GM12878 (cell line): Measurements from ENCODE around the gene ITSN1. TPM values are rescaled to one million over a fixed set of nuclear protein-coding genes. Genes with fewer than 3 reads are reported as not detected.

ENCODE experiments used
- ATAC-seq: fragments of 200-7000 bp; cut with Tn5 transposase; 3 replicates; pipeline ENCODE4 v1.9.1; 2020; ENCODE audit warnings: mild to moderate bottlenecking, moderate library complexity
- BruUV-seq: library from RNA; stranded (reverse); fragments of 400-500 nt; replicated peaks from 2 replicates; lab custom pipeline; 2021; lab: Mats Ljungman, UMichigan
- CTCF ChIA-PET: fragments of 300-600 bp; sonication (Branson Sonifier 250); formaldehyde crosslinking; extraction: SDS; loops from one replicate; lab custom pipeline; 2021; ENCODE audit warnings: inconsistent platforms; lab: Yijun Ruan, JAX
- POLR2A ChIA-PET: fragments of 350-600 bp; formaldehyde crosslinking; extraction: SDS; loops from one replicate; lab custom pipeline; 2021; ENCODE audit warnings: inconsistent platforms; lab: Charles Lee
- RAD21 ChIA-PET: fragments of 300-600 bp; sonication (Branson Sonifier 250); formaldehyde crosslinking; loops from one replicate; lab custom pipeline; 2023; ENCODE audit warnings: antibody characterized with exemption; ENCODE audit not compliant: unreplicated experiment; lab: Charles Lee
- SMC1A ChIA-PET: fragments of 300-600 bp; sonication (Branson Sonifier 250); formaldehyde crosslinking; loops from one replicate; lab custom pipeline; 2023; ENCODE audit not compliant: unreplicated experiment, uncharacterized antibody; lab: Charles Lee
- DNase-seq: peaks from one replicate; pipeline ENCODE4 v3.0.0-alpha.2; 2011; ENCODE audit warnings: low read depth, low spot score
- FAIRE-seq: peaks from 3 replicates; lab custom pipeline; 2011; peaks lifted over from hg19 to GRCh38; lab: Jason Lieb, UNC
- H2AFZ ChIP-seq: 2 replicates; pipeline ENCODE4 v1.6.0; 2011; ENCODE audit warnings: low read depth, low read length, control low read depth; ENCODE audit not compliant: control insufficient read depth
- H3K27ac ChIP-seq: 2 replicates; pipeline ENCODE4 v1.5.1; 2011; ENCODE audit warnings: control low read depth; ENCODE audit not compliant: control insufficient read depth, insufficient read depth
- H3K27me3 ChIP-seq, 2 experiments: replicated peaks in 1 of 2; 2 replicates each; pipeline versions ENCODE4 v1.6.0 to v1.6.1; 2011; ENCODE audit warnings: low read length in 1 of 2; ENCODE audit not compliant: control insufficient read depth in 2 of 2, insufficient read depth in 2 of 2
- H3K36me3 ChIP-seq, 2 experiments: 2 replicates each; pipeline ENCODE4 v1.5.1; 2011; ENCODE audit warnings: low read length in 1 of 2; ENCODE audit not compliant: control insufficient read depth in 2 of 2, insufficient read depth in 2 of 2
- H3K4me1 ChIP-seq: 2 replicates; pipeline ENCODE4 v1.6.1; 2011; ENCODE audit warnings: mild to moderate bottlenecking, low read length, moderate library complexity, mixed read lengths; ENCODE audit not compliant: control insufficient read depth, insufficient read depth
- H3K4me2 ChIP-seq: 2 replicates; pipeline ENCODE4 v1.6.0; 2011; ENCODE audit warnings: control low read depth; ENCODE audit not compliant: control insufficient read depth, insufficient read depth
- H3K4me3 ChIP-seq: fragments of 200-600 bp; sonication (generic); 2 replicates; pipeline ENCODE4 v1.5.1; 2016
- H3K79me2 ChIP-seq: 2 replicates; pipeline ENCODE4 v1.6.0; 2011; ENCODE audit warnings: low read length; ENCODE audit not compliant: control insufficient read depth, insufficient read depth
- H3K9ac ChIP-seq: 2 replicates; pipeline ENCODE4 v1.8.0; 2011; ENCODE audit warnings: low read length, control low read depth, mixed read lengths; ENCODE audit not compliant: control insufficient read depth, insufficient read depth
- H3K9me3 ChIP-seq: replicated peaks from 3 replicates; pipeline ENCODE4 v1.5.1; 2011; ENCODE audit warnings: mild to moderate bottlenecking, low read length; ENCODE audit not compliant: control insufficient read depth, insufficient read depth
- H4K20me1 ChIP-seq: 2 replicates; pipeline ENCODE4 v1.6.0; 2011; ENCODE audit not compliant: control insufficient read depth, insufficient read depth
- CREM ChIP-seq: IDR thresholded peaks from 2 replicates; pipeline ENCODE4 v1.6.1; 2014; ENCODE audit warnings: antibody characterized with exemption, low read depth
- PAX8 ChIP-seq: fragments of 450-650 bp; IDR thresholded peaks from 2 replicates; pipeline ENCODE4 v1.6.1; 2017; ENCODE audit warnings: mild to moderate bottlenecking, moderate library complexity
- ZNF217 ChIP-seq: fragments of 450-650 bp; IDR thresholded peaks from 2 replicates; pipeline ENCODE4 v1.6.1; 2017; ENCODE audit warnings: antibody characterized with exemption, mild to moderate bottlenecking
- WGBS: methylation state at CpG from one replicate; pipeline ENCODE4 v1.1.6; 2016; ENCODE audit warnings: low lambda C conversion rate; ENCODE audit not compliant: insufficient replicate concordance, insufficient coverage; ENCODE audit errors: missing lambda C conversion rate; 5-methylcytosine and 5-hydroxymethylcytosine counted together
- in situ Hi-C: fragments of 300-500 bp; cut with MboI; formaldehyde crosslinking; loops from 9 replicates; pipeline ENCODE4 v1.14.3; 2018; ENCODE audit warnings: mixed read lengths
- intact Hi-C: fragments of 100-400 bp; cut with micrococcal nuclease; formaldehyde crosslinking; loops from one replicate; pipeline ENCODE4 v1.14.2; 2022; ENCODE audit not compliant: unreplicated experiment
- polyA plus RNA-seq, 11 experiments: library from polyadenylated mRNA; depleted of rRNA in 4 of 11; unstranded in 6 of 11; stranded (reverse) in 5 of 11; fragments of >200 nt; fragmentation: Nextera tagmentation in 4 of 11; fragmentation: Illumina TruSeq in 1 of 11; extraction: Ambion mirVana in 4 of 11; extraction: Trizol in 1 of 11; gene quantifications; 1 replicate in 1 of 11; 2 replicates in 10 of 11; pipeline versions ENCODE4 v1.2.1 to v1.2.3, GENCODE V29; 2011 to 2016; ENCODE audit warnings: inconsistent platforms in 2 of 11, missing spikeins in 2 of 11, low read depth in 1 of 11
- total RNA-seq, 4 experiments: library from RNA; depleted of rRNA in 3 of 4; stranded (reverse); fragments of >200 nt in 3 of 4; fragmentation: Illumina TruSeq in 1 of 4; extraction: Trizol in 1 of 4; gene quantifications; 2 replicates each; pipeline versions ENCODE4 v1.2.1 to v1.2.3, GENCODE V29; 2013 to 2021
- TF ChIP-seq, protein P1 (sequence below): fragments of 450-650 bp; IDR thresholded peaks from 2 replicates; pipeline ENCODE4 v1.6.1; 2017; ENCODE audit warnings: mild to moderate bottlenecking, moderate library complexity

The ITSN1 gene
- total and polyA plus RNA-seq, 10 of the 15 experiments (the other 5 are each of a cell fraction or from before 2014, with no cell fraction given), result 0.89 to 10.6 (median 4.8) TPM

DNA sequence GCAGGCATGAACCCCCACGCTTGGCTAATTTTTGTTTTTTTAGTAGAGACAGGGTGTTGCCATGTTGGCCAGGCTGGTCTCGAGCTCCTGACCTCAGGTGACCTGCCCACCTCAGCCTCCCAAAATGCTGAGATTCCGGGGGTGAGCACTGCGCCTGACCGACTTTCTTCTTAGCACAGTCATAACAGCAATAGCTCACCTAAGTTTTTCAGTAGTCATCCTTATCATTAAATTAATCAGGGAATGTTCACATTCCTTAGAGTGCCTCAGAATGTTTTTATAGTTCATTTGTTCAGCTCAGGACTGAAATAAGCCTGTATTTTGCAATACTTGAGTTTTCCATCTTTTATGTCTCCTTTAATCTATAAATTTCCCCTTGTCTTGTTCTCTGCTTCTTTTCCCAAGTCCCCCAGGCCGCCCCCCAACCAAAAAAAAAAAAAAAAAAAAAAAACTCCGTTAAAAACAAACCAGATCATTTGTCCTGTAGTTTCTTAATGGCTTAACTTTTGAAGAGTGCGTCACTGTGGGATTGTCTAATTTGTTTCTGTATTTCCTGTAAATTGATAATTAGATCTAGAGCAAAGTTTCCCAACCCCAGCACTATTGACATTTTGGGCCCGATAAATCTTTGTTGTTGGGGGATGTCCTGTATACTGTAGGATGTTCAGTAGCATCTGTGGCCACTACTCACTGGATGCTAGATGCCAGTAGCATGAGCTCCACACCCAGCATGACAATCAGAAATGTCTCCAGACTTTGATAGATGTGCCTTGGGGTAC, 120.7 kb downstream of the ITSN1 start:
- WGBS, result 61% methylated on average over 8 of the region's 9 CpGs
- FAIRE-seq, result no peak

More for the DNA sequence above, 120.7 kb downstream of the ITSN1 start:
- intact Hi-C loops (no loop called here), in situ Hi-C loops (no loop called here)
- BruUV-seq, result no TSS peak
- POLR2A ChIA-PET, result no interaction called here
- Histone ChIP-seq H4K20me1 (no peaks in the 10 kb centered on the region), H3K4me2 (no peak overlapping the region), H3K9me3 (no peaks in the 10 kb centered on the region), H3K27ac (no peak overlapping the region), H2AFZ (no peak overlapping the region), H3K36me3 (no peaks in the 10 kb centered on the region; a peak in 1 of 4 replicates), H3K79me2 (no peaks in the 10 kb centered on the region), H3K4me3 (no peak overlapping the region), H3K9ac (no peak overlapping the region), H3K27me3 (no peaks in the 10 kb centered on the region), H3K4me1 (no peaks in the 10 kb centered on the region)
- SMC1A ChIA-PET, result no interaction called here
- RAD21 ChIA-PET, result no interaction called here
- ATAC-seq, result no peak
- no peak for DNase-seq
- CTCF ChIA-PET, result interaction anchor here (0.7 to 1.1 kb wide), 3 partner anchors 14 to 157 kb away, joined by 3 read pairs; no protein-coding TSS in a partner anchor
- TF ChIP-seq ZNF217, result no peak
- TF ChIP-seq, protein P1, sequence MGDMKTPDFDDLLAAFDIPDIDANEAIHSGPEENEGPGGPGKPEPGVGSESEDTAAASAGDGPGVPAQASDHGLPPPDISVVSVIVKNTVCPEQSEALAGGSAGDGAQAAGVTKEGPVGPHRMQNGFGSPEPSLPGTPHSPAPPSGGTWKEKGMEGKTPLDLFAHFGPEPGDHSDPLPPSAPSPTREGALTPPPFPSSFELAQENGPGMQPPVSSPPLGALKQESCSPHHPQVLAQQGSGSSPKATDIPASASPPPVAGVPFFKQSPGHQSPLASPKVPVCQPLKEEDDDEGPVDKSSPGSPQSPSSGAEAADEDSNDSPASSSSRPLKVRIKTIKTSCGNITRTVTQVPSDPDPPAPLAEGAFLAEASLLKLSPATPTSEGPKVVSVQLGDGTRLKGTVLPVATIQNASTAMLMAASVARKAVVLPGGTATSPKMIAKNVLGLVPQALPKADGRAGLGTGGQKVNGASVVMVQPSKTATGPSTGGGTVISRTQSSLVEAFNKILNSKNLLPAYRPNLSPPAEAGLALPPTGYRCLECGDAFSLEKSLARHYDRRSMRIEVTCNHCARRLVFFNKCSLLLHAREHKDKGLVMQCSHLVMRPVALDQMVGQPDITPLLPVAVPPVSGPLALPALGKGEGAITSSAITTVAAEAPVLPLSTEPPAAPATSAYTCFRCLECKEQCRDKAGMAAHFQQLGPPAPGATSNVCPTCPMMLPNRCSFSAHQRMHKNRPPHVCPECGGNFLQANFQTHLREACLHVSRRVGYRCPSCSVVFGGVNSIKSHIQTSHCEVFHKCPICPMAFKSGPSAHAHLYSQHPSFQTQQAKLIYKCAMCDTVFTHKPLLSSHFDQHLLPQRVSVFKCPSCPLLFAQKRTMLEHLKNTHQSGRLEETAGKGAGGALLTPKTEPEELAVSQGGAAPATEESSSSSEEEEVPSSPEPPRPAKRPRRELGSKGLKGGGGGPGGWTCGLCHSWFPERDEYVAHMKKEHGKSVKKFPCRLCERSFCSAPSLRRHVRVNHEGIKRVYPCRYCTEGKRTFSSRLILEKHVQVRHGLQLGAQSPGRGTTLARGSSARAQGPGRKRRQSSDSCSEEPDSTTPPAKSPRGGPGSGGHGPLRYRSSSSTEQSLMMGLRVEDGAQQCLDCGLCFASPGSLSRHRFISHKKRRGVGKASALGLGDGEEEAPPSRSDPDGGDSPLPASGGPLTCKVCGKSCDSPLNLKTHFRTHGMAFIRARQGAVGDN, result no peak
- TF ChIP-seq PAX8, result no peak
- TF ChIP-seq CREM, result no peak
